ENCODE data around the gene BRD7.
A peak's percentile ranks its signal among the peaks of the same experiment; 100 is the strongest.

Gene BRD7

GRCh38 chr16:50340578-50340977 lies 28.2 kb downstream of the BRD7 start:
- no peak for DNase-seq (ENCODE audit: low read depth)
- no peak for TF ChIP-seq CTCF (IDR thresholded peaks at IDR 0.05; ENCODE audit: control insufficient read depth, extremely low read depth, insufficient read depth)
- H3K4me3 ChIP-seq (ENCODE audit: low read depth, low read length): no peak overlapping the region

- no peak for DNase-seq (ENCODE audit: low read depth)
- no peak for TF ChIP-seq CTCF (IDR thresholded peaks at IDR 0.05; ENCODE audit: control insufficient read depth, extremely low read depth, insufficient read depth)
- no peak overlapping the region for H3K4me3 ChIP-seq (ENCODE audit: low read depth, low read length)
Observed at GRCh38 chr16:50338371-50339231, 30.2 kb downstream of the BRD7 start.

- no peak for DNase-seq (ENCODE audit: low read depth)
- TF ChIP-seq CTCF (IDR thresholded peaks at IDR 0.05; ENCODE audit: control insufficient read depth, extremely low read depth, insufficient read depth): no peak
Observed at GRCh38 chr16:50336884-50337283, 31.9 kb downstream of the BRD7 start.

GRCh38 chr16:50335196-50335958 lies 33.4 kb downstream of the BRD7 start:
- no peak for TF ChIP-seq CTCF (IDR thresholded peaks at IDR 0.05; ENCODE audit: control insufficient read depth, extremely low read depth, insufficient read depth)
- no peak for DNase-seq (ENCODE audit: low read depth)
- H3K4me3 ChIP-seq (ENCODE audit: low read depth, low read length): no peak overlapping the region

More at GRCh38 chr16:50336884-50337283, 31.9 kb downstream of the BRD7 start:
- H3K4me3 ChIP-seq (ENCODE audit: low read depth, low read length): no peak overlapping the region

GRCh38 chr16:50334106-50334975 lies 34.4 kb downstream of the BRD7 start:
- TF ChIP-seq CTCF (IDR thresholded peaks at IDR 0.05; ENCODE audit: control insufficient read depth, extremely low read depth, insufficient read depth): no peak
- H3K4me3 ChIP-seq (ENCODE audit: low read depth, low read length): no peak overlapping the region
- peak; percentile 56 for DNase-seq (ENCODE audit: low read depth)

GRCh38 chr16:50332599-50332998 lies 36.2 kb downstream of the BRD7 start:
- no peak for DNase-seq (ENCODE audit: low read depth)
- TF ChIP-seq CTCF (IDR thresholded peaks at IDR 0.05; ENCODE audit: control insufficient read depth, extremely low read depth, insufficient read depth): no peak
- no peak overlapping the region for H3K4me3 ChIP-seq (ENCODE audit: low read depth, low read length)

Measured in LNCaP clone FGC (cell line).